Activated CD4-positive, alpha-beta T cell treated with anti-CD3 and anti-CD28 coated beads, Interleukin-2, amount 50 U/mL, for 48 hours (primary cell): ENCODE data around the gene TCIRG1.

ENCODE experiments used
- DNase-seq, 2 experiments: peaks; one replicate each; pipeline ENCODE4 v3.0.0-alpha.2; 2020

TCIRG1 gene

GRCh38 chr11:68037411-68038225 lies 1.2 kb upstream of the TCIRG1 start:
- peak in 1 of 2 experiments; percentile 23 for DNase-seq

DNA sequence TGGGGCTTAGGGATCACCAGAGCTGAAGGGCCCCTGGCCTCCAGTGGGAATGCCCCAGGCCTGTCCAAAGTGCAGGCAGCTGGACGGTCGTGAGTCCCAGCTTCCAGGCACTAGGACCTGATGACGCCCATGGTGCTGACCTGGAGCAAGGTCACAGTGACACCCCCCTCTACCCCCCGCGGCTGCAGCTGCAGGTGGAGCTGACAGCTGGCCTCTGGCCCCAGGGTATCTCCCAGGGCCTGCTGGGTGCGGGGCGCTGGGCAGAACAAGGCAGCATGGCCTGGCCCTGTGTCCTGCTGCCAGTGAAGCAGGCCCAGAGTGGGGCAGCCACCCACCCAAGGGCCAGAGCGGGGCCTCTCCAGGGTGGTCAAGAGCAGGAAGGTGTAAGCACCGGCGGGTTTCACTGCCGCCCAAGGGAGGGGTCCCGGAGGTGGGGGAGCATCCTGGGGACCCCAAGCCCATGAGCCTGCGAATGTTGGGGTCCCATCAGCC lies 553 bp upstream of the TCIRG1 start:
- DNase-seq: no peak

GRCh38 chr11:68039526-68040086 lies 781 bp downstream of the TCIRG1 start:
- peak in 1 of 2 experiments; percentile 27 for DNase-seq

DNA sequence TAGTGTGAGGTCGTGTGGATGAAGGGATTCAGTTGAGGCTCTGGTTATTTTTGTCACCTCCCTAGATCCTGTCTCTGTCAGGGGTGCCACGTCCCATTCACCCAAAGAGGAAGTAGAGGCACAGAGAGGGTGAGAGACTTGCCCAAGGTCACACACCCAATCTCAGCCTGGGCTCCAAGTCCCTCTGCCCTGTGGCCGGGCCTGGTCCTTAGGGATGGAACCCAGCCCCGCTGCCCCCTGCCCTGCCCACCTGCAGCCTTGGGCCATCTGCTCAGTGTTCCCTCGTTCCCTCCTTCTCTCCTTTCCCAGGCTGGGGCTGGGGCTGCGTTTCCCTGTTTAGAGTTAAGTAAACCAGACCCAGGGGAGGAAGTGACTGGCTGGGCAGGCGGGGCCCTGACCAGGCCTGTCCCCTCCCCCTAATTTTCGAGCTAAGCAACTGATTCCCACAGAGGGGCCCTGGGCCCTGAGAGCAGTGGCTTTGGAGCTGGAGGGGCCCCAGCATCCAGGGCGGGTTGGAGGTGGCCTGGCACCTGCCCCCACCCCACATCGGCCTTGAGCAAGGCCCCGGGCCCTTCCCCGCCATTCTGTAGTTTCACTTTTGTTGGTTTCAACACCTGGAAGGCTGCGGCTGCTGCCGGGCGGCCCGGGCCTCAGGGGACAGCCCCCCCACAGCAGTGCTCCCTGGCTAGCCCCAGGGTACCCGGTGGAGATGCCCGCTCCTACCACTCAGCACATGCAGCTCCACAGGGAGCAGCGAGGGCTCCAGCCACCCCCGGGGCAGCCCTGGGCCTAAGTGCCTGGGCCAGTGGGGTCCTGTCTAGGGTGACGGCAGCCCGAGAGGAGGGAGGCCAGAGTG lies 1.5 kb downstream of the TCIRG1 start:
- peak; percentile 62 to 66 for DNase-seq

DNA sequence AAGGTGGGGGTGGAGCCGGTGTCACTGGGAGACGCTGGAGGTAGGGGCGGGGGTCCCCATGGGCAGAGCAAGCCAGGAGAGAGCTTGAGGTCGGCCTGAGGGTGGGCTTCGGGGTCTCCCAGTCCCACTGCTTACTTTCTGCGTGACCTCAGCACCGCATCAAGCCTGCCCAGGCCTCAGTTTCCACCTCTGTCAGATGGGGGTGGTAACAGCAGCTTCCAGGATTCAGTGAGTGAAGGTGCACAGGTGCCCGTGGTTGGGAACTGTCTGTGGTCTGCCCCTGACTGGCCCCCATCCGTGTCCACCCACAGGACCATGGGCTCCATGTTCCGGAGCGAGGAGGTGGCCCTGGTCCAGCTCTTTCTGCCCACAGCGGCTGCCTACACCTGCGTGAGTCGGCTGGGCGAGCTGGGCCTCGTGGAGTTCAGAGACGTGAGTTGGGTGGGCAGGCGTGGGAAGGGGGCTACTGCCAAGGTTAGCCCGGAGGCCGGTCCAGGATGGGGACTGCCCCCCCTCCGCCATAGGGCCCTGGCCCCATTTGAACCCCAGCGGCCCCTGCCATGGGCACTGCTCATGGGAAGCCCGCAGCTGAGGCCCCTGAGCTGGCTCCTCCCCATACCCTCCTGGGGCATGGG lies 2.2 kb downstream of the TCIRG1 start:
- DNase-seq: no peak

DNA sequence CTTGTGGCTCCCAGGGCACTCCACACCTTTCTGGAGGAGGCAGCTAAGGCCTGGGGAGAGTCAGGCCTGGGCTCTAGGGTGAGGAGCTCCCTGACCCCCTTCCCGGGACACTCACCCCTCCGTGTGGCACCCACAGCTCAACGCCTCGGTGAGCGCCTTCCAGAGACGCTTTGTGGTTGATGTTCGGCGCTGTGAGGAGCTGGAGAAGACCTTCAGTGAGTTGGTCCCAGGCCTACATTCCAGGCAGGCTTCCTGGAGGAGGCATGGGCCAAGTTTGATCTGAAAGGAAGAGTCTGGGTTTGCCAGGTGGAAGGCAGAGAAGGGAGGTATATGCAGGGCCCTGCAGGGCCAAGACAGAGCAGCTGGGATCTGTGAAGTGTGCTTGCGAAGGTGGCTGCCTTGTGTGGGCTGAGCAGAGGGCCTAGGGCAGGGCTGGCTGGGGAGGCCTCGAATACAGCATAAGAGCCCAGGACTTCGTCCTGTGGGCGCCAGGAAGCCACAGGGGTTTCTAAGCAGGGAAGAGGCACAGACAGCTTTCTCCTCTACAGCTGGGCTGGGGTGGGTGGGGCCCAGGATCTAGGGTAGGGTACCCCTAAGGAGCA lies 2.9 kb downstream of the TCIRG1 start:
- DNase-seq: no peak

- DNase-seq: no peak
These were observed 3.6 kb downstream of the TCIRG1 start for GRCh38 chr11:68042219-68043028.

DNA sequence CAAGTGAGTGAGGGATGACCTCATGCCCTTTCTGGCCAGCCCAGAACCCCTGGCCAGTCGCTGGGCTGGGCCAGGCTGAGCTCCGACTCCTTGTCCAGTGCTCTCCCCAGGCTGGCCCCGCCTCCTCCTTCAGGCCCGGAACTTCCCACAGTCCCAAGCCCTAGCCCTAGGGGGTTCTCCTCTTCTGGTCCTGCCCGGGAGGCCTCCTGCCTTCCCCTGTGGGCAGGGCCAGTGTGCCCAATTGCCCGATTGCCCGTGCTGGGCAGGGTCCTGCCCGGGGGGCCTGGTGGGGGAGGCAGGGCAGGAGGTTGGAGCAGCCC lies 4.2 kb downstream of the TCIRG1 start:
- DNase-seq: no peak

DNA sequence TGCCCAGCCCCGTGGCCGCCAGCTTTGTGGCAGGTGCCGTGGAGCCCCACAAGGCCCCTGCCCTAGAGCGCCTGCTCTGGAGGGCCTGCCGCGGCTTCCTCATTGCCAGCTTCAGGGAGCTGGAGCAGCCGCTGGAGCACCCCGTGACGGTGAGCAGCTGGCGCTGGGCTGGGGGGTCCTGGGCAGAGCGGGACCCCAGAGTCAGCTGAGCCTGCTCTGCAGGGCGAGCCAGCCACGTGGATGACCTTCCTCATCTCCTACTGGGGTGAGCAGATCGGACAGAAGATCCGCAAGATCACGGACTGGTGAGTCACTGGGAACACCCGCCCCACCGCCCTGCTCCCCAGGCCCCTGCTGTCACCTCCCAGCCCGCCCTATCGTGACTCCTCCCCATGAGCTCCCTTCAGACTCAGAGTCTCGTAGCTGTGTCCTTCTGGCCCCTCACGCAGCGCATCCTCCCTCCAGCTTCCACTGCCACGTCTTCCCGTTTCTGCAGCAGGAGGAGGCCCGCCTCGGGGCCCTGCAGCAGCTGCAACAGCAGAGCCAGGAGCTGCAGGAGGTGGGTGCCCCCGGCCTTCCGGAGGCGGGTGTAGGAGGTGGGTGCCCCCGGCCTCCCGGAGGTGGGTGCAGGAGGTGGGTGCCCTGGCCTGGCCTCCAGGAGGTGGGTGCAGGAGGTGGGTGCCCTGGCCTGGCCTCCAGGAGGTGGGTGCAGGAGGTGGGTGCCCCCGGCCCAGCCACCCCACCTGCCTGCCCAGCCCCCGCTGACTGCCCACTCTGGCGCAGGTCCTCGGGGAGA lies 4.7 kb downstream of the TCIRG1 start:
- no peak for DNase-seq

DNA sequence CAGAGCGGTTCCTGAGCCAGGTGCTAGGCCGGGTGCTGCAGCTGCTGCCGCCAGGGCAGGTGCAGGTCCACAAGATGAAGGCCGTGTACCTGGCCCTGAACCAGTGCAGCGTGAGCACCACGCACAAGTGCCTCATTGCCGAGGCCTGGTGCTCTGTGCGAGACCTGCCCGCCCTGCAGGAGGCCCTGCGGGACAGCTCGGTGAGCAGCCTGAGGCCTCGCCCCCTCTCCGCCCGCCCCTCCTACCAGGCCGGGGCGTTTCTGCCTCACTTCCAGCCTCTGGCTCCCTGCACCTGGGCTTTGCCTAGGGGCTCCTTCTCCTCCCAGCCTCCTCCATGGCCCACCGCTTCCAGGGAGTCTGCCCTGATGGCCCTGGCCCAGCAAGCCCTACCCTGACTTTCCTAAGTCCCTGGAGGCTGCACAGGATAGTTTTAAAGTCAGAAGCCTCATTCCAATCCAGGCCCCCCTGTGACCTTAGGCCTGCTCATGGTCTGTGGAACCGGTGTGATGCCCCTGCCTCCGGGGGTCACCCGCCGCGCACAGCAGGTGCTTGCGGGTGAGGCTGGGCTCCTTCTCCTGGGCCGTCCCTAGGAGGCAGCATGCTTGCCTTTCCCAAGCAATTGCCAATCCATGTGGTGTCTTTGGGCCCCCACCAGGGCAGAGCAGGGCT lies 5.5 kb downstream of the TCIRG1 start:
- DNase-seq: no peak

- DNase-seq: no peak
These were observed 6.1 kb downstream of the TCIRG1 start for GRCh38 chr11:68044898-68045351.

DNA sequence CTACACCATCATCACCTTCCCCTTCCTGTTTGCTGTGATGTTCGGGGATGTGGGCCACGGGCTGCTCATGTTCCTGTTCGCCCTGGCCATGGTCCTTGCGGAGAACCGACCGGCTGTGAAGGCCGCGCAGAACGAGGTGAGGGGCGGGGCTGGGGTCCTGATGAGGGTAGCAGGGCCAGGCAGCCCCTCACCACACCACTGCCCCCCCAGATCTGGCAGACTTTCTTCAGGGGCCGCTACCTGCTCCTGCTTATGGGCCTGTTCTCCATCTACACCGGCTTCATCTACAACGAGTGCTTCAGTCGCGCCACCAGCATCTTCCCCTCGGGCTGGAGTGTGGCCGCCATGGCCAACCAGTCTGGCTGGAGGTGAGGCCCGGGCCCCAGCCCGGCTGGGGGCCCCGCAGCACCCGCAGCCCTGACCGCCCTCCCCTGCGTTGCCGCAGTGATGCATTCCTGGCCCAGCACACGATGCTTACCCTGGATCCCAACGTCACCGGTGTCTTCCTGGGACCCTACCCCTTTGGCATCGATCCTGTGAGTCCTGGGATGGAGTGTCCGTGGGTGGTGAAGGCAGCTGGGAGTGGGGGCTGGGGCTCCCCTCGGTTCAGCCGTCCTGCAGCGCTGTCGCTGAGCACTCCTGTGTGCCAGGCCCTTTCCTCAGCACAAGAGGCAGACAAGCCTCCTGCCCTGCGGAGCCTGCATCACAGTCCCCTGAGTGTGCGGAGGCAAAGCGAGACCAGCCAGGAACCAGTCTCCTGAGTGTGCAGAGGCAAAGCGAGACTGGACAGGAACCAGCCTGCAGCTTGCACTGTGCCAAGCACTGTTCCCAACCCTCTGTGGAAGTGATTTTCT lies 8.8 kb downstream of the TCIRG1 start:
- DNase-seq: peak in 1 of 2 experiments; percentile 2

DNA sequence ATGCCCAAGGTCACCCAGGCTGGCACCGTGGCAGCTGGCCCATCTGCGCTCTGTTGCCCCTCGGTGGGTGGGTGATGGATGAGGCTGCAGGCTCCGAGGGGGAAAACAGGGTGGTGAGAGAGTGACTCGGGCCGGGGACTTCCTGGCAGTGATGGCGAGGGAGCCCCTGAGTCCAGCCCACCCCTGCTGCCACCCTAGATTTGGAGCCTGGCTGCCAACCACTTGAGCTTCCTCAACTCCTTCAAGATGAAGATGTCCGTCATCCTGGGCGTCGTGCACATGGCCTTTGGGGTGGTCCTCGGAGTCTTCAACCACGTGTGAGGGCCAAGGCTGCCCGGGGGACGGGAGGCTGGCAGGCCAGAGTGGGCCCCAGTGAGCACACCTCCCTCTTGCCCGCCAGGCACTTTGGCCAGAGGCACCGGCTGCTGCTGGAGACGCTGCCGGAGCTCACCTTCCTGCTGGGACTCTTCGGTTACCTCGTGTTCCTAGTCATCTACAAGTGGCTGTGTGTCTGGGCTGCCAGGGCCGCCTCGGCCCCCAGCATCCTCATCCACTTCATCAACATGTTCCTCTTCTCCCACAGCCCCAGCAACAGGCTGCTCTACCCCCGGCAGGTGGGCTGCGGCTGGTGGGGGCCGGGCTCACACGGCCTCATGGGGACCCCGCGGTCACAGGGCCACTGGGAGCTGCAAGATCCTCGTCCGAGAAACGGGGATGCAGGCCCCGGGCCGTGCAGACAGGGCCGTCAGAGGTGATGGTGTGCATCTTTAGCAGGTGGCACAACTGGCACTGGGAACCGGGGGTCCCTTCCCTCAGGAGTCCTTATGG lies 10.1 kb downstream of the TCIRG1 start:
- no peak for DNase-seq

DNA sequence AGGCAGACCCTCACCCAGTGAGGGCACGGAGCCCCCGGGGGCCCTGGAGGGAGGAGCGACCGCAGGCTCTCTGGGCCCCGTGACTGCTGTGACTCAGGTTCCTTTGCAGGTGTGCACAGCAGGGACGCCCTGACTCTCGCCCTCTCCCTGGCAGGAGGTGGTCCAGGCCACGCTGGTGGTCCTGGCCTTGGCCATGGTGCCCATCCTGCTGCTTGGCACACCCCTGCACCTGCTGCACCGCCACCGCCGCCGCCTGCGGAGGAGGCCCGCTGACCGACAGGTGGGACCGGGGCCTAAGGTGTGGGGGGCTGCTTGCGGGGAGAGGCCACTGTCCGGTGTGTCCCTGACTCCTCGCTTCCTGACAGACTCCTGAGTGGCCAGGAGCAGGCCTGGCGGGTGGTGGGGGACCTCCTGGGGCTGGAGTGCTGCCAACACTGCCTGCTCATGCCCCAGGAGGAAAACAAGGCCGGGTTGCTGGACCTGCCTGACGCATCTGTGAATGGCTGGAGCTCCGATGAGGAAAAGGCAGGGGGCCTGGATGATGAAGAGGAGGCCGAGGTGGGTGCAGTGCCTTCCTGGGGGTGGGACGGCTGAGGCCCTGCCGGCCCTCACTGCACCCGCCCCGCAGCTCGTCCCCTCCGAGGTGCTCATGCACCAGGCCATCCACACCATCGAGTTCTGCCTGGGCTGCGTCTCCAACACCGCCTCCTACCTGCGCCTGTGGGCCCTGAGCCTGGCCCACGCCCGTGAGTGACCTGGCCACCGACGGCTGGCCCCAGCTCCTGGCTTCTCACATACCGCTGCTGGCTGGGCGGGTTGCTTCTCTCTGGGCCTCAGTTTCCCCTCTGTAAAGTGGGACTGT lies 10.9 kb downstream of the TCIRG1 start:
- peak in 1 of 2 experiments; percentile 2 for DNase-seq

DNA sequence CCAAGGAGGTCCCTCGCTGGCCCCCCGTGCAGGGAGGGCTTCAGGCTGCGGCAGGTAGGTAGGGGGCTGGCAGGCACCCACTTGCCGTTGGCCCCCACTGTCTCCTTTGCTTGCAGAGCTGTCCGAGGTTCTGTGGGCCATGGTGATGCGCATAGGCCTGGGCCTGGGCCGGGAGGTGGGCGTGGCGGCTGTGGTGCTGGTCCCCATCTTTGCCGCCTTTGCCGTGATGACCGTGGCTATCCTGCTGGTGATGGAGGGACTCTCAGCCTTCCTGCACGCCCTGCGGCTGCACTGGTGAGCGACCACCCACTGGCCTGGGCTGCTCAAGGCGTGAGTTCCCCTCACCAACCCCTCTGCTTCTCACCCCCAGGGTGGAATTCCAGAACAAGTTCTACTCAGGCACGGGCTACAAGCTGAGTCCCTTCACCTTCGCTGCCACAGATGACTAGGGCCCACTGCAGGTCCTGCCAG lies 11.6 kb downstream of the TCIRG1 start:
- no peak for DNase-seq

DNA sequence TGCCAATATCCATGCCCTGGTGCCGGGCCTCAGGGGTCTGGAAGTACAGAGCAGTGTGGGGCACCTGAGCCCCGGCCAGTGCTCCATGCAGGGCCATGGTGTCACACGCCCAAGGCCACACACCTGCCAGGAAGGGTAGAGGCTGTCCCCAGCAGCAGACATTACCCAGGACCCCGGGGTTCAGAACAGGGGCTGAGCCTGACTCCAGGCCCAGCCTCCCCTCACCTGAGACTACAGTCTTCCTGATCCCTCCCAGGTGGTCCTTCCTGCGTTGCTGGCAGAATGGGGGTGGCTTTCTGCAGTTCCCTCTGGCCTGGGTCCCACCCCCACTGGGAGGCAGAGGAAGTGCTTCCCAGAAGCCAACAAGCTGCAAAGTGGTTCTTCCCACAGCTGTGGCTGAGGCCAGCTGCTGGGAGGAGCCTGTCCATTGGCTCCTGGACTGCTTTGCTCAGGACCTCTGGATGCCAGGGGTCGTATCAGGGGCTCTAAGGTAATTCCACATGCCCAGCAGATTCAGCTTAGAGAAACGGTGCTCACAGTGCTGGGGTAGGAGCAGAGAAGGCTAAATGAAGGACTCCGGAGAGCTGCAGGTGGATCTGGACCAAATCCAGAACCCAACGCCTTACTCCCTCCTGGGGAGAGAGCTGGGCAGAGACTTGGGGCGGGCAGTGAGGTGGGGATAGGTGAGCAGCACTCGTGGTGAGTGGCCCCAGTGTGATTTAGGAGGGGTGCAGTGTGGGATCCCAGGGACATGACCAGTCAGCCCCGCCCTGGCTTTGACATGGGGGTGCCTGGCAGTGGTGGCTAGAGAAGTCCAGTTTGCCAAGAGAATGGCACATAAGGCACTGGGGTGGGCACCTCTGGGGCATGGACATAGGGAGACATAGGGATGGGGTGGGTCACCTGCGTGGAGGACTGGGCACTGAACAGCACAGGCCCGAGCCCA lies 12.6 kb downstream of the TCIRG1 start:
- peak in 1 of 2 experiments; percentile 2 for DNase-seq
